OCI-M2 (cell line): ENCODE measurements around the gene FAH.

Experiments
- DNase-seq: peaks from one replicate; lab custom pipeline; 2025; ENCODE audit not compliant: unreplicated experiment; lab: John Stamatoyannopoulos, UW

FAH gene

GRCh38 chr15:80171787-80172186 is 19.0 kb downstream of the FAH start:
- no peak for DNase-seq

GRCh38 chr15:80172401-80172800 is 19.6 kb downstream of the FAH start:
- DNase-seq, result no peak

- no peak for DNase-seq
Observed at GRCh38 chr15:80173022-80173759, 20.4 kb downstream of the FAH start.

- DNase-seq, result no peak
Observed at GRCh38 chr15:80174017-80174746, 21.4 kb downstream of the FAH start.

- DNase-seq, result no peak
Observed at GRCh38 chr15:80175436-80175835, 22.6 kb downstream of the FAH start.

GRCh38 chr15:80176443-80176842 is 23.6 kb downstream of the FAH start:
- no peak for DNase-seq

- no peak for DNase-seq
Observed at GRCh38 chr15:80177156-80177555, 24.4 kb downstream of the FAH start.

GRCh38 chr15:80179025-80179759 is 26.4 kb downstream of the FAH start:
- DNase-seq, result no peak

GRCh38 chr15:80179935-80180334 is 27.1 kb downstream of the FAH start:
- DNase-seq, result no peak

- no peak for DNase-seq
Observed at GRCh38 chr15:80180468-80180867, 27.7 kb downstream of the FAH start.

- no peak for DNase-seq
Observed at GRCh38 chr15:80180986-80181385, 28.2 kb downstream of the FAH start.

- DNase-seq, result no peak
Observed at GRCh38 chr15:80182611-80183261, 29.9 kb downstream of the FAH start.

GRCh38 chr15:80183306-80183705 is 30.5 kb downstream of the FAH start:
- no peak for DNase-seq

GRCh38 chr15:80183886-80184285 is 31.1 kb downstream of the FAH start:
- no peak for DNase-seq

GRCh38 chr15:80184554-80184953 is 31.8 kb downstream of the FAH start:
- no peak for DNase-seq

GRCh38 chr15:80185152-80185551 is 32.4 kb downstream of the FAH start:
- DNase-seq, result no peak

GRCh38 chr15:80186066-80186465 is 33.3 kb downstream of the FAH start:
- DNase-seq, result no peak

GRCh38 chr15:80186597-80186996 is 33.8 kb downstream of the FAH start:
- no peak for DNase-seq

GRCh38 chr15:80188251-80188650 is 35.5 kb downstream of the FAH start:
- DNase-seq, result no peak

GRCh38 chr15:80191198-80191597 is 38.4 kb downstream of the FAH start:
- no peak for DNase-seq

GRCh38 chr15:80191897-80192595 is 39.2 kb downstream of the FAH start:
- DNase-seq, result no peak
